NCI-H2171 treated with DMSO at 0.1 percent for 48 hours (cell line): ENCODE measurements around the gene ACRV1.
"Not testable (repeated sequence)": the region's sequence is repeated elsewhere in the genome, so short reads cannot be mapped to it uniquely, and the experiment has no call there.

Source experiments
- DNase-seq: peaks from one replicate; lab custom pipeline; 2025; lab: John Stamatoyannopoulos, UW

Gene ACRV1, protein sequence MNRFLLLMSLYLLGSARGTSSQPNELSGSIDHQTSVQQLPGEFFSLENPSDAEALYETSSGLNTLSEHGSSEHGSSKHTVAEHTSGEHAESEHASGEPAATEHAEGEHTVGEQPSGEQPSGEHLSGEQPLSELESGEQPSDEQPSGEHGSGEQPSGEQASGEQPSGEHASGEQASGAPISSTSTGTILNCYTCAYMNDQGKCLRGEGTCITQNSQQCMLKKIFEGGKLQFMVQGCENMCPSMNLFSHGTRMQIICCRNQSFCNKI

DNA sequence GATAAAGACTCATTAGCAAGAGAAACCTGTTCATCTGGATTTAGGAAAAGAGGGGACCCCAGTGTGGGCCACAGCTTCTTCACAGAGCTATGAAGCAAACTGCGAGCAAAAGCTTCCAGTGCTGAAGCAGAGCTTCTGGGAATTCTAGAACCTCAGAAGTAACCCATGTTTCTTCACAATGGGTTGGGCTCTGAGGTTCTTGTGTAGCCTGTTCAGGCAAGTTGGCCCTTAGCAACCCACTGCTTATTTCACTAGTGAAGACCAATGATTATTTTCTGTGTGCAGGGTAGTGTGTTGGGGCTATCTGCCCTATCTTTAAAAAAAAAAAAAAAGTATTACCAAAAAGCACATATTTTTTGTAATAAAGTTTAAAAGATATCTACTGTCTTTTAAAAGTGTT is at the start of gene ACRV1:
TSS of gene ACRV1 (minus strand) at position 101 of the 400 bp plus-strand sequence. CDS start at position 34, 67 bp downstream.
- DNase-seq, result no peak

DNA sequence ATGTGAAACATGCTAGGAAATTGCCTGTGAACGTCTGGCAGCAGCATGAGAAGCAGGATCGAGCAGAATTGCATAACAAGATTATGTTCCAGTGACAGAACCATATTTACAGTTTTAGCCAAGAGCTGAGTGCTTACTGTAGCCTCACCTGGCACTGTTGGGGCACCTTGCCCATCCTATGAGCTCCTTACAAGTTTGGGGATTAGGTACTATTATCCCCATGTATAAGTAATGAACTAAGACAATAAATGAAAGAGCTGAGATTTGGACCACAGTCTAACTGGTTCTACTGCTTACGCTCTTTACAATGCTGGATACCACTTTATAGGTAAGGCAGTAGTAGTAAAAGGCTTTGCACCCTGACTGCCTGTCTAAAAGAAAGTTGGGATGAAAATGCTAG is 48.3 kb upstream of the ACRV1 start:
- DNase-seq, result no peak

DNA sequence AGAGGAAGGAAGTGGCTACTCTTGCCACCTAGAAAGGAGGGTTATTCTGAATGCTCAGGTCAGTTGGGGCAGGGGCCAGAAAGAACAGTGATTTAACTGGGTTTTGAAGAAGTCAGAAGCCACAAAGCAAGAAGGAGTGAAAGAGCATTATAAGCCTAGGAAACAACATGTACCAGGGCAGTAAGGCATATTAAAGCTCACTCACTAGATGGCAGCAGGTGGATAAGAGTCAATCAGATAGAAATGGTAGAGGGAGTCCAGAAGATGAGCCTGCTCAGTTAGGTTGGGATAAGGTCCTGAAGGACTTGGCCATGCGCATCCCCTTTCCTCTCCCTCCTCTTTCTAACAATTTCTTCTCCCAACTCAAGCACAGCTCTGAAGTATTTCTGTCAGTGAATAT is 43.5 kb upstream of the ACRV1 start:
- peak; percentile 1 for DNase-seq

DNA sequence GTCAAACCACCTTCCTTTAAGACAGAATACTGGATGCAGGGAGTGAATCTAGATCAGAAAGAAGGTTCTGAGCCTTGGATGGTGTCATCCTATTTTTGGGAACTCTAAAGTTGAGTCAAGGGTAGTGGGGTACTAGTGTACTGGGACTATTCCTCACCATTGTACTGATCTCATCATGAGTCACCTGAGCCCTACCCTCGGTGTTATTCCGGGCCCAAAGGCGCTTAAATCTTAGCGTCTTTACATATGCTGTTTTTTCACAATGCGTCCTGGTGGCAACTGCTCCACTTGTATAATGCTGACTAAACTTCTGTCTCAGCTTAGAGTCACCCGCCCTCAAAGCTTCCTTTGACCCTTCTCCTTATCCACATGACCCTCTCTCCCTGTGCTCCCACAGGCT is 40.1 kb upstream of the ACRV1 start:
- DNase-seq, result no peak

DNA sequence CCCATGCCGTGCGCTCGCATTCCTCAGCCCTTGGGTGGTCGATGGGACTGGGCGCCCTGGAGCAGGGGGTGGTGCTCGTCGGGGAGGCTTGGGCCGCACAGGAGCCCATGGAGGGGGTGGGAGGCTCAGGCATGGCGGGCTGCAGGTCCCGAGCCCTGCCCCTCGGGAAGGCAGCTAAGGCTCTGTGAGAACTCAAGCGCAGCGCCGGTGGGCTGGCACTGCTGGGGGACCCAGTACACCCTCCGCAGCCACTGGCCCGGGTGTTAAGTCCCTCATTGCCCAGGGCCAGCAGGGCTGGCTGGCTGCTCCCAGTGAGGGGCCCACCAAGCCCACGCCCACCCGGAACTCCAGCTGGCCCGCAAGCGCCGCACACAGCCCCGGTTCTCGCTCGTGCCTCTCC is 24.0 kb upstream of the ACRV1 start:
- DNase-seq, result not testable (repeated sequence)

DNA sequence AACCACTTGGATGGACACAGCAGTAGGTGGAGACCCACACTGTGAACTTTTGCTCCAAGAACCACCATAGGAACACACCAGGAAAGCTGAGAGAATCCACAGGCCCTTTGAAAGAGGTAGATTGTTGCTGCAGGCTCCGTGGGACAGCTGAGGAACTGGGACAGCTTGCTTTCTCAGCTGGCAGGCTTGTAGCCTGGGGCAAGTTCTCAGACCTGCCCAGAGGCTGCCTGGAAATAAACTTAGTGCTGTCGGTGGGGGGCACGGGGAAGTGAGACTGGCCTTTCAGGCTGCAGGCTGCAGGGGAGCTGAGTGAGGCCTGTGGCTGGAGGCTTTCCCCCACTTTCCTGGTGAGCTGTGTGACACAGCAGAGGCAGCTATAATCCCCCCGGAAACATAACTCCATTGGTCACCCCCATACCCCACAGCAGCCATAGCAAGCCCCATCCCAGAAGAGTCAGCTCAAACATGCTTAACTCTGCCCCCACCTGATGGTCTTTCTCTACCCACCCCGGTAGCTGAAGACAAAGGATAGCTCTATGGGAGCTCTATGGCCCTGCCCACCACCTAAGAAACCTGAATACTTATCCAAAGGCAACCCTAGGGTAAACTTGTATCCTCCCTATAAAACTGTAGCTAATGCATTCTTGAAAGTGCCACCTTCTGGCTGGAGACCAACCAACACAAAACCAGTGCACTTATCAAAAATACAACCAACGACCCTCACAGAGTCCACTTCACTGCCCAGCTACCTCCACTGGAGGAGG is 21.4 kb upstream of the ACRV1 start:
- DNase-seq, result no peak

DNA sequence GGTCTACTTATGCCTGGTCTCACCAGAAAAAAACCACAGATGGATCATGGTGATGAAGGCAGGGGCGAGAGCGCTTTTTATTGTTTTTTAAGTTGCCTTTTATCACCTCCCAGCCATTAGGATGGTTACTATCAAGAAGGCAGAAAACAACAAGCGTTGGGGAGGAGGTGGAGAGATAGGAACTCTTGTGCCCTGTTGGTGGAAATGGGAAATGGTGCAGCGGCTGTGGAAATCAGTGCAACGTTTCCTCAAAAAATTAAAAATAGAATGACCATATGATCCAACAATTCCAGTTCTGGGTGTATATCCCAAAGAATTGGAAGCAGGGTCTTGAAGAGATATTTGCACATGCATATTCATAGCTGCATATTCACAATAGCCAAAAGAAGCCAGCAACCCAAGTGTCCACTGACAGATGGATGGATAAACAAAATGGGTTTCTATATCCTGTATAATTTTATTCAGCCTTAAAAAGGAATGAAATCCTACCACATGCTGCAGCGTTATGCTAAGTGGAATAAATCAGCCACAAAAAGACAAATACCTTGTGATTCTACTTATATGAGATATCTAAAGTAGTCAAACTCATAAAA is 20.5 kb upstream of the ACRV1 start:
- DNase-seq, result no peak

DNA sequence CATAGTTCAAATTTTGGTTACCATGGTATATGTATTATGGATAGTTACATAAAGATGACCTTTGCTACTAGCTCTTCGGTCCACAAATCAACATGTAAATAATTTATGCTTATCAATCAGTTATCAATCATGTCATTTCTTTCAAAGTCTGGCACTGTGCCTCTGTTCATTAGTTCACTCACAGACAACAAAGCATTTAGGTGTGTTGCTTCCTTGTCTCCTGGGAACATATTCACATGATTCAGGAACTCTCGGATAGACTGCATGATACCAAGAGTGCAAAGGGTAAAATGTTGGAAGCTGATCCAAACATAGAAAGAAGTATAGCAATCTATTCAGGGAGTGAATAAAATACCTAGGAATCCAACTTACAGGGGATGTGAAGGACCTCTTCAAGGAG is 14.3 kb upstream of the ACRV1 start:
- no peak for DNase-seq

DNA sequence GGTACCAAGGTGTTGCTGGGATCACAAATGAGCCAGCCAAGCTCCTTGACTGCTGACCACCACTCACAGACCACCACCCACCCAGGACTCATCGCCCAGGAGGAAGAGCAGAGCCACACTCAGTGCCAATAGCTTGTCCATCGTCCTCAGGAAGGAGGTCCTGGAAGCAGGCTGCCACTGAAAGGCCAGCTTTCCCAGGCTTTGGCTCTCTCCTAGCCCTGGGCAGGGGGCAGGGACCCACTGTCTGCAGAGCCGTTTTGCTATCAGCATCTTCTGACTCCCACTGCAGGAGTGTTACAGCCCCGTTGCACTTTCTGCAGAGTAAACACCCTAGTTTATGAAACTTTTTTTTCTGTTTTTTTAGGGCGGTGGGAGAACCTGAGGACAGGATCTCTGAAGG is 12.2 kb upstream of the ACRV1 start:
- no peak for DNase-seq

DNA sequence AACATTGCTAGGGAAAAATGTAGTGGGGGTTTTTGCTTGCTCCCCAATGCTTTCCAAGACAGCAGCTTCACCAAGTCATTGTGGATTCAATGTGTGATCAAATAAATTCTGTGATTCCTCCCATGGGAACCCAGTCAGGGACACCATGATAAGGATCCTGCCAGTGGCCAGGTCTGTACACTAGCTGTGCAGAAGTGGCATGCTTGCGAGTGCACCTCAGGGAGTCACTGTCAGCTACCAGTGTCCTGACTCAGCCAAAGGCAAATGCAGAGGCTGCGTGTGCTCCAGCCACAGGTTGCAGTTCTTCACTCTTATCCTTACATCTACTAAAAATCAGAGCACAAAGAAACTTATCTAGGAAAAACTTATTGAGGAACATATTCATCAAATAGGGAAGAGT is 9.4 kb upstream of the ACRV1 start:
- no peak for DNase-seq

DNA sequence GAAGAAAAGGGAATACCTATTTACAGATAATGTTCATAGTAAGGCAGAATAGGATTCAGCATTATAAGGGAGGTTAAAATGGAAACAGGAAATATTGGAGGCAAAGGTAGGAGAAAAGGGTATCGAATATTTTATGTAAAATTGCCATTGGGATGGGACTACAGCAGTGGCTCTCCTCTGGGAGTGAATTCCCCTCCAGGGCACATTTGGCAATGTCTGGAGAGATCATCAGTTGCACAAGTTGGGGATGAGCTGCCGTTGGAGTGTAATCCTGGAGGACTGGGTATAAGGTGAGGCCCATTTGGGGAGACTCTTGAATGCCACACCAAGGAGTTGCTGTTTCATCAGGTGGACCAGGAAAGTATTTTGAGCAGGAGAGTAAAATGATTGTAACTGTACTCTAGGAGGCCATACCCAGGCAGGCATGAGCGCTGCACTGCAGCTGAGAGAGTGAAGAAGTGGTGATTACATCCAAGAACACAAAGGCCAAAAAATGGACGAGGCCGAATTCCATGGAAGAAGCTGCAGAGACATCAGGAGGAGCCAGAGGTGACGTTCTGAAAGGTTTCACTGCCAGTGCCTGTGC is 8.7 kb upstream of the ACRV1 start:
- DNase-seq, result no peak

DNA sequence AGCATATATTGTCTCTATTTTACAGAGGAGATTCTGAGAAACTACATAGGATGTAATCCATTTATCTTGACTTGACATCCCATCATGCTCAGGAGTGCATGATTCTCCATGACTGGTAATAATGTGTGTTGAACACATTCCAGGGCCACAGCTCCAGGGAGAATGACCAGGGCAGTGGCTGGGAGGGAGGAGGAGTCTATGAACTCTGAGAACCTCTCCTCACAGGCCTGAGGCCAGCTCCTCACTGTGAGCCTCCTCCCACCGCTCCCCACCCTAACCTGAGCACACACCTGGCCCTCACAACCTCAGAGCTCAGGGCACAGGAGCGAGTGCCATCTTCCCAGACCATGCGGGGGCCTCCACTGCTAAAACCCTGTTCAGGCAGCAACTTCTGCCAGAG is 8.0 kb upstream of the ACRV1 start:
- DNase-seq, result no peak

DNA sequence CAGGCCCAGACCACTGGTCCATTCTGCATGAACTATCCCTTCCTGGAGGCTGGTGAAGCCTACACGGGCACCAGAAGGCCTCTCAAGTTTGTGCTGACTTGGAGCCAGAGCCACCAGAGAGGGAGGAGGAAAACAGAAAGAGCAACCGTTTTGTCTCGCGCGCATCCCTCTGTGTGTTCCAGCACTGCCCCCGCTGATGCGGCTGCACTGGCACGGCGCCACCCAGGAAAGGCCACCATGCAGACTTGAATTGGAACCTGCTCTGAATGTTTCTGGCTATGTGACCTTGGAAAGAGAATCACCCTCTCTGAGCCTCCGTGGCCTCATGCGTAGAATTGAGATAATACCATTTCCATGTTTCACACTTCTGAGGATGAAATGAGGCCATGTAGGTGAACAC is 7.4 kb upstream of the ACRV1 start:
- DNase-seq, result no peak

DNA sequence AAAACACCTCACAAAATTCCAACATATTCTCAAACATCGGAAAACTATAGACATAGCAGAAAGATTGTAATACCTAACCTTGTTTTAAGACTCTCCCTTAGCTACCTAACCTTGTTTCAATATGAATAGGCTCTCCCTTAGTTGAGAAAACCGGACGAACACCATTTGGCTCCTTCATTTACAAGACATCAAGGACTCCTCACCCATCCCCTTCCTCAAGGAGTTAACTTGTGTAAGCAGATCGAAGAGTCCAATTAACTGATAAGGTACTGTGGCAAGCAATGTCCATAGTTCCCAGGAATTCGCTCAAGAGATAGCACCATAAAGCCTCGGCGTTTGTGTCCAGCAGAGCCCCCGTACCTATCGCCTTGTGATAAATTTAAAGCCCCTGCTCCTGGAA is 4.6 kb upstream of the ACRV1 start:
- DNase-seq, result no peak

DNA sequence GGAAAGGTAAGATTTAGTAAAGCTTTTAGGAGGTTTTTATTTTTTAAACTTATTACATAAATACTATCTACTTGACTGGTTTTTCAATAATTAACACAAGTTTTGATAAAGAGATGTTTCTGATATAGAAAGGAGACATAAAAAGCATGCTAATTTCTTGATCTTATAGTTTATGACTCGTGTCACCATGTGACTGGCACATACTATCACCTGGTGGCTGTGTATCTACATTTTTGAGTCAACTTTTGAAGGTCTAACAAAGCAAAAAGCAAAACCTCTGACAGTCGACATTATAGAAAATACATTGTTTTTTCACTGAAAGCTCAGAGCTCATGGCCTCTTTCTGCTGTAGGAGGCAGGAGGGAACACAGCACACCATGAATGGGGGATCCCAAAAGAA is 810 bp downstream of the ACRV1 start:
- no peak for DNase-seq

DNA sequence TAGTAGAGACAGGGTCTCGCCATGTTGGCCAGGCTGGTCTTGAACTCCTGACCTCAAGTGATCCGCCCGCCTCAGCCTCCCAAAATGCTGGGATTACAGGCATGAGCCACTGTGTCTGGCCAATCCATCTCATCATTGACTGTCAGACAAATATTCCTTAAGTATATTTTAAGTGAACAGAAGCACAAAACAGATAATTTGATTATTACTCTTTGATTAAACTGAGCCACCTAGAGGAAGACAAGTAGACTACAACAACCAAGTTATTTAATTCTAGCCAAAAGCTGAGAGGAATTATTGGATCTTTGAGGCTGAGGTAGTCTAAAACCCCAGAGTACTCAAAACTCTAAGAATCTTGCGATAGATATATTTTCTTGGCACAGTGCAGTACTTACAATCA is 1.2 kb downstream of the ACRV1 start:
- DNase-seq, result no peak

DNA sequence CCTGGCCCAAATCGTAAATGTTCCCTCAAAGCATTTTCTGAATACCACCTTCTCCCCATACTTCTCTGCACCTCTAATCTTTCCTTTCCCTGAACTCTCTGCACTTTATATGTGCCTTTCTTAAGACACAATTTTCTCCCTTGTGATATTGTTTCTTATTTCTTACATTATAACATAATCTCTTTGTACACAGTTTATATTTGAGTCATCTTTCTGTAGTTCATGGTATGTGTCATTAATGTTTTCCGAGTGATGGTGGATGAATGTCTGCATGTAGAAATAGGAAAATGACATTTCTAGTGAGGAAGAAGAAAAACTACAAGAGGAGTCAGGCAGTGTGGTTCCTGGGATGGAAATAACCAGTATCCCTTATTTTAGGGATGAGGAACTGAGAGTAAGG is 5.5 kb downstream of the ACRV1 start:
- DNase-seq, result no peak

DNA sequence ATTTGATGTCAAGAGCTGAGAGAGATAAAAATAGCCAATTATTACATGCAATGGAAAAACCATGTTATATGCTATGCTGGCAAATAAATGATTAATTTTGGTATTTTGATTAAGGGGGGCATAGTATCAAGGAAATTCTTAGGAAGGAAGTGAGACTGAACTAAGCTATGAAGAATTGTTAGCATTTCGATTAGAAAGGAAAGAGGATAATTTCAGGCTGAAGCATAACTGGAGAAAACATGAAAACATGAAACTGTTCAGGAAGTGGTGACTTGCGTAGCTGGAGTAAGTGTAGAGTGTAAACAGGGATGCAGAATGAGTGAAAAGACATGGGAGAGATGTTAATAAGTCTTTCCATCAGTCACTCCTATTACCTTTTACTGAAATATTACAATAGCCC is 6.4 kb downstream of the ACRV1 start:
- DNase-seq, result no peak

DNA sequence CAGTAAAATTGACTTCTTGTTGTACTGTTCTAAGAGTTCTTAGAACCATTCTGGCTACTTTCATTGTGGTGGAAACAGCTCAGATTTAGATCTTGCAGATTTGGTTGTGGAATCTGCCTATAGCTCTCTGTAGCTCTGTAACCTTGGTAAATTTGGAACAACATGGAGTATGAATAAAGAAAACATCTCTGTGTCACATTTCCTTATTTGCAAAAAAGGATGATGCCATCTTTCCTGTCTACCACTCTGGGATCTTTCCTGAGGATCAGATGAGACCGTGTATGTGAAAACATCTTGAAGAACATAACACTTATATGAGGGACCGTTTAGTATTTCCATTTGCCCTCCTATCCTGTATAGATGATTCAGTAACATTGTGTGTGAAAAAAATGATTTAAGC is 9.1 kb downstream of the ACRV1 start:
- DNase-seq, result no peak

DNA sequence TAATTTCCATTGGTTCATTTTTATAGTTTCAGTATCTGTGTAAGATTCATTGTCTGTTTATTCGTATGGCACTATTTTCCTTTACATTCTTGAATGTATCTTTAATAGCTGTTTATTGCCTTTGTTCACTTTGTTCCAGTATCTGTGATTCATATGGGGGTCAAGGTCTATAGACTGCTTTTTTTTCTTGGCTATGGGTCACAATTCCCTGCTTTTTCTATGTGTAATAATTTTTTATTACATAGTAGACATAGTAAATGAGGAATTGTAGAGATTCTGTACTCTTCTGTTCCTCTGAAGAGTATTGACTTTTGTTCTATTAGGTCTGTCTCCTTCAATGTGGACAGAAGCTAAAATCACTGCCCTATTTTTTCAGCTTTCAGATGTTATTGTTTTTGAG is 10.5 kb downstream of the ACRV1 start:
- no peak for DNase-seq

DNA sequence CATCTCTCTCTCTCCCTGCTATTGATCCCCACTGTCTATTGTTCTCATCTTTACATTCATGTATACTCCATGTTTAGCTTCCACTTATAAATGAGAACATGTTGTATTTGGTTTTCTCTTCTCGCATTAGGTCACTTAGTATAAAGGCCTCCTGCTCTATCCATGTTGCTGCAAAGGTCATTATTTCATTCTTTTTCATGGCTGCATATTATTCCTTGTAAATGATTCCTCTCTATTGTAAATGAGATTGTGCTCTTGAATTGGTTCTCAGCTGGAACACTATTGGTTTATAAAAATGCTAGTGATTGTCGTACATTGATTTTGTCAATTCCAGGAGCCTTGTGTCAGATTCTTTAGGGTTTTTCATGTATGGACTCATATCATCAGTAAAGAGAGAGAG is 13.5 kb downstream of the ACRV1 start:
- no peak for DNase-seq

DNA sequence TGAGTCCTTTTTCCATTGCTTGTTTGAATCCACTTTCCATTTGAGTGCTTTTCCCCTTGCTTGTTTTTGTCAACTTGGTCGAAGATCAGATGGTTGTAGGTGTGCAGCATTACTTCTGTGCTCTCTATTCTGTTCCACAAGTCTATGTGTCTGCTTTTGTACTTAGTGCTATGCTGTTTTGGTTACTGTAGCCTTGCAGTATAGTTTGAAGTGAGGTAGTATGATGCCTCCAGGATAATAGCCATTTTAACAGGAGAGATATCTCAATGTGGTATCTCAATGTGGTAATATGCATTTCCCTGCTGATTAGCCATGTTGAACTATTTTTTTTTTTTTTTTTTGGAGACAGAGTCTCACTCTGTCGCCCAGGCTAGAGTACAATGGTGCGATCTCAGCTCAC is 16.7 kb downstream of the ACRV1 start:
- DNase-seq, result no peak

DNA sequence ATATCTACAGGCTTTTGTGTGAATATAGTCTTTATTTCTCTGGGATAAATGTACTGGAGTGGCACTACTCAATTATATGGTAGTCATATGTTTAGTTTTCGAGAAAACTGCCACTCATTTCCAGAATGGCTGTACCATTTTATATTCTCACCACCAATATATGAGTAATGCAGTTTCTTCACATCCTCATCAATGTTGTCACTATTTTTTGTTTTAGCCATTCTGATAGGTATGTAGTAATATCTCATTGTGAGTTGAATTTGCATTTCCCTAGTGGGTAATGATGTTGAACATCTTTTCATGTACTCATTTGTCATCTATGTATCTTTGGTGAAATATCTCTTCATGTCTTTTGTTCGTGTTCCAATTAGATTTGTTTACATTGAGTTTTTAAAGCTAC is 18.0 kb downstream of the ACRV1 start:
- DNase-seq, result no peak
